OCI-LY7 (cell line): ENCODE results near the gene DIO1. TPM values are rescaled to one million over a fixed set of nuclear protein-coding genes. Genes with fewer than 3 reads are reported as not detected.

ENCODE experiments used
- BruUV-seq: library from RNA; stranded (reverse); fragments of 400-500 nt; replicated peaks from 2 replicates; lab custom pipeline; 2021; lab: Mats Ljungman, UMichigan
- CTCF ChIA-PET: fragments of 300-600 bp; sonication (Branson Sonifier 250); formaldehyde crosslinking; loops from one replicate; lab custom pipeline; 2022; ENCODE audit warnings: antibody characterized with exemption; ENCODE audit not compliant: unreplicated experiment; lab: Charles Lee
- POLR2A ChIA-PET: fragments of 300-600 bp; sonication (Branson Sonifier 250); formaldehyde crosslinking; loops from one replicate; lab custom pipeline; 2022; ENCODE audit warnings: antibody characterized with exemption; lab: Charles Lee
- DNase-seq: peaks from one replicate; pipeline ENCODE4 v3.0.0-alpha.2; 2015; ENCODE audit warnings: low spot score
- H2AFZ ChIP-seq: fragments of 200-600 bp; sonication (generic), shearing (Covaris generic); 2 replicates; pipeline ENCODE4 v1.6.1; 2014; ENCODE audit warnings: mild to moderate bottlenecking, antibody characterized with exemption, low read length, moderate library complexity
- H3K27ac ChIP-seq: fragments of 200-600 bp; sonication (generic); 2 replicates; pipeline ENCODE4 v1.5.1; 2014; ENCODE audit warnings: mixed run types, low read depth, mild to moderate bottlenecking, moderate library complexity, low read length, inconsistent platforms; ENCODE audit not compliant: poor library complexity, severe bottlenecking
- H3K36me3 ChIP-seq: fragments of 200-600 bp; sonication (generic); 2 replicates; pipeline ENCODE4 v1.6.1; 2014; ENCODE audit warnings: mild to moderate bottlenecking, antibody characterized with exemption, low read length, moderate library complexity, mixed read lengths; ENCODE audit not compliant: insufficient read depth
- H3K4me1 ChIP-seq: fragments of 200-600 bp; sonication (generic); 2 replicates; pipeline ENCODE4 v1.5.1; 2014; ENCODE audit warnings: mild to moderate bottlenecking, low read length; ENCODE audit not compliant: insufficient read depth, poor library complexity, severe bottlenecking
- H3K4me2 ChIP-seq: fragments of 200-600 bp; sonication (generic); 2 replicates; pipeline ENCODE4 v1.6.1; 2014; ENCODE audit warnings: mild to moderate bottlenecking, low read length
- H3K4me3 ChIP-seq: fragments of 200-600 bp; sonication (generic); 2 replicates; pipeline ENCODE4 v1.5.1; 2014; ENCODE audit warnings: mild to moderate bottlenecking, low read depth, low read length; ENCODE audit not compliant: poor library complexity, severe bottlenecking
- H3K79me2 ChIP-seq: fragments of 200-600 bp; sonication (generic); 2 replicates; pipeline ENCODE4 v1.6.1; 2016; ENCODE audit warnings: low read depth, mild to moderate bottlenecking, low read length, moderate library complexity, mixed read lengths; ENCODE audit not compliant: insufficient read depth
- H3K9me2 ChIP-seq: fragments of 200-600 bp; sonication (generic); 2 replicates; pipeline ENCODE4 v1.6.1; 2016; ENCODE audit warnings: mild to moderate bottlenecking, low read length, mixed read lengths; ENCODE audit not compliant: insufficient read depth
- H3K9me3 ChIP-seq: fragments of 200-600 bp; sonication (generic); 2 replicates; pipeline ENCODE4 v1.6.1; 2014; ENCODE audit warnings: mild to moderate bottlenecking, mixed run types, low read length, mixed read lengths
- H4K20me1 ChIP-seq: fragments of 200-600 bp; sonication (generic); 2 replicates; pipeline ENCODE4 v1.6.1; 2014; ENCODE audit warnings: mild to moderate bottlenecking, antibody characterized with exemption, low read length, moderate library complexity, mixed read lengths; ENCODE audit not compliant: insufficient read depth
- CTCF ChIP-seq: fragments of 200-600 bp; sonication (generic); conservative IDR thresholded peaks from 2 replicates; pipeline ENCODE4 v1.5.1; 2014; ENCODE audit warnings: mild to moderate bottlenecking, antibody characterized with exemption, low read length, moderate library complexity, mixed read lengths
- EZH2phosphoT487 ChIP-seq: fragments of 200-600 bp; sonication (generic); IDR thresholded peaks from 2 replicates; pipeline ENCODE4 v1.6.1; 2018; ENCODE audit warnings: low read depth, borderline replicate concordance, mild to moderate bottlenecking, mixed run types, antibody characterized with exemption, low read length, moderate library complexity, mixed read lengths
- intact Hi-C: fragments of 100-400 bp; cut with micrococcal nuclease; formaldehyde crosslinking; loops from one replicate; pipeline ENCODE4 v1.10.0; 2022; ENCODE audit not compliant: unreplicated experiment
- total RNA-seq, 2 experiments: library from RNA; depleted of rRNA in 1 of 2; stranded (reverse); fragments of >200 nt in 1 of 2; shearing (Covaris generic) in 1 of 2; gene quantifications; 2 replicates each; pipeline ENCODE4 v1.2.3, GENCODE V29; 2014 to 2022

The DIO1 gene
- total RNA-seq, 2 experiments from 2014 or later = not detected

DNA sequence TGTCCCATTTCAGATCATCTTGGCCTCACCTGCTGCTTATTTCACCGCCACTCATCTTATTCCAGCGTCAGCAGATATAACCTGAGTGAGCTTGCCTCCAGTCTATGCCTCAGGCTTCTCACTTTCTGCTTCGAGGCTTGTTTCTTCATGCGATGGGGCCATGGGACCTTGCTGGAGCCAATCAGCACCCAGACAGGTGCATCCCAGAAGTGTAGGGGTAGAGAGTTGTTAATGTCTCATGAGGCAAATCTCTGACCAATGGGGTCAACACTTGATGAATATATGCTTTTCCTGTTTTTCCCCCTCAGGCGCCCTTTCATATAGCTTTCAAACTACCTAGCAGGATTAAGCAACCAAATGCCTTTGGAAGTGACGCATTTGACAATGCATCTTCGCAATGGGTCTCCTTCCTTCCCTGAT, 3.5 kb upstream of the DIO1 start:
- peaks cover 21% of the 10 kb centered on the region for H3K4me1 ChIP-seq
- H3K9me3 ChIP-seq = no peaks in the 10 kb centered on the region
- H4K20me1 ChIP-seq = no peaks in the 10 kb centered on the region
- no peaks in the 10 kb centered on the region for H3K36me3 ChIP-seq
- ChIA-PET POLR2A (interaction anchor here (4.0 kb wide), 1 partner anchor 55 kb away, joined by 16 read pairs; the partner anchor contains the start of gene IFT25), CTCF (interaction anchor here (1.4 kb wide), 1 partner anchor 9 kb away, joined by 4 read pairs; no protein-coding TSS in a partner anchor)
- peak overlapping the region; percentile 78 for H3K4me3 ChIP-seq
- no peaks in the 10 kb centered on the region for H3K79me2 ChIP-seq
- no peaks in the 10 kb centered on the region for H3K9me2 ChIP-seq
- peak overlapping the region; percentile 90 for H2AFZ ChIP-seq
- H3K4me2 ChIP-seq = peak overlapping the region; percentile 71
- intact Hi-C loops = no loop called here
- TF ChIP-seq CTCF (no peak), EZH2phosphoT487 (no peak)
- no peak overlapping the region for H3K27ac ChIP-seq
- DNase-seq = no peak
- BruUV-seq = no TSS peak

DNA sequence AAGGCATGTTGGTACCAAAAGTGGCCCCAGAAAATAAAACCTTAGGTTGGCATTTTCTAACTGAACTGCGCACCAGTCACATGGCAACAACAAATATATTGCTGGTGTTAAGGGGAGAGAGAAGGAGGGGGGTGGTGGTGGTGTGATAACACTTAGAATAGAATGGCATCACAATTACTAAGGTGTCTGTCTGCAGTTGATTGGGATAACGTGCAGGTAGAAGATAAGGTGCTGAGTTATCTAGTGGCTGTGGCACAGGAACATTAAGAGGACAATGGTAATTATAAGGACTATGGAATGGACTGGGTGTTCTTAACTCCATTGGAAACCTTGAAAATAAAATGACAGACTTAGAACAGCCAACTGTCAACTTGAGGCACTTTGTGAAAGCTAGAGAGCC, 3.0 kb upstream of the DIO1 start:
- no peaks in the 10 kb centered on the region for H3K9me2 ChIP-seq
- POLR2A ChIA-PET = interaction anchor here (0.6 kb wide), 1 partner anchor 312 kb away, joined by 7 read pairs; no protein-coding TSS in a partner anchor
- TF ChIP-seq EZH2phosphoT487 (no peak), CTCF (no peak)
- intact Hi-C loops = no loop called here
- no peaks in the 10 kb centered on the region for H3K79me2 ChIP-seq
- peaks cover 21% of the 10 kb centered on the region for H3K4me1 ChIP-seq
- CTCF ChIA-PET = interaction anchor here (1.4 kb wide), 1 partner anchor 9 kb away, joined by 4 read pairs; no protein-coding TSS in a partner anchor
- H4K20me1 ChIP-seq = no peaks in the 10 kb centered on the region
- H3K36me3 ChIP-seq = no peaks in the 10 kb centered on the region
- DNase-seq = no peak
- no peak overlapping the region for H3K27ac ChIP-seq
- H2AFZ ChIP-seq = no peak overlapping the region; the same call in 1 of the 2 replicates
- H3K4me3 ChIP-seq = no peak overlapping the region
- H3K9me3 ChIP-seq = no peaks in the 10 kb centered on the region
- no TSS peak for BruUV-seq
- no peak overlapping the region for H3K4me2 ChIP-seq

DNA sequence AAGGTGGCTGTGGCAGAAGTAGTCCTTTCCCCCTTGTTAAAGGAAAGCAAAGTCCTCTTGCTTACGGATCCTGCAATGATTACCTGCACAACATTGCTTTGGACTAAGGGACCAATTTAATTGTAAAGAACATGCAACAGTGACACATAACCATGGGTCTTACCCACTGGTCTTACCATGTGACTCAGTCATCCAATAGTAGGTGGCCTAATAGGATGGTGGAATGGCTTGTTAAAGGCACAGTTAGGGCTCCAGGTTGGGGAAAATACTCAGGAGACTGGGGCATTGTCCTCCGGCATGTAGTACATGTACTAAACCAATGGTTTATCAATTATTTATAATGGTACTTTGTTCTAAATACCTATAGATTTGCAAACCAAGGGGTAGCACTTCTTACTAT, 2.3 kb upstream of the DIO1 start:
- TF ChIP-seq CTCF (no peak), EZH2phosphoT487 (no peak)
- no peaks in the 10 kb centered on the region for H4K20me1 ChIP-seq
- peaks cover 21% of the 10 kb centered on the region for H3K4me1 ChIP-seq
- no peak overlapping the region for H3K4me3 ChIP-seq
- no peak overlapping the region for H3K4me2 ChIP-seq
- intact Hi-C loops = no loop called here
- POLR2A ChIA-PET = interaction anchor here (0.6 to 1.9 kb wide), 2 partner anchors 53 to 311 kb away, joined by 5 to 7 read pairs; partner anchors contain the start of gene IFT25
- CTCF ChIA-PET = no interaction called here
- no peaks in the 10 kb centered on the region for H3K9me3 ChIP-seq
- DNase-seq = no peak
- no peak overlapping the region; the same call in 1 of the 2 replicates for H2AFZ ChIP-seq
- BruUV-seq = no TSS peak
- H3K9me2 ChIP-seq = no peaks in the 10 kb centered on the region
- no peaks in the 10 kb centered on the region for H3K36me3 ChIP-seq
- no peaks in the 10 kb centered on the region for H3K79me2 ChIP-seq
- H3K27ac ChIP-seq = no peak overlapping the region
